ENCODE measurements around the gene CCL26.
"Not testable (repeated sequence)": the region's sequence is repeated elsewhere in the genome, so short reads cannot be mapped to it uniquely, and the experiment has no call there.

The CCL26 gene

DNA sequence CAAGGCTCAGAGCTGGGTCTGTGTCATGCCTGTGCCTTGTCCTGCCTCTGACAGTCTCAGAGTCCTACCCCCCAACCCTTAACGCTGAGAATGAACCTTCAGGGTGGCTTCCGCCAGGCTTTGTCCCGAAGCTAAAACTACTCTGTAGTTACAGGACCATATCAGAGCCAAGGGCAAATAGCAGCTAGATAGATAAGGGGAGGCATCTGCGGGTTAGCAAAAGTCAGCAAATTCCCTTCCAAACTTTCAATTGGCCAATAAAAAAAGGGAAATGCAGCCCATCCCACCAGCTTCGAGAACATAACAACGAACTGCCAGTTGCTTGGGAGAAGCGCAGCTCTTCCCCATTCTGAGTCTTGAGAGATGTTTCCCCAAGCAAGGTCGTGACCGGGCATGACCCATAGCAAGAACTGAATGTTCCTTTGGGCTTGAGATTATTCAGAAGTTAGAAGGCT lies 23.8 kb upstream of the CCL26 start:
- Histone ChIP-seq H3K9ac (ENCODE audit: low read length in 5 of 5) (no peak overlapping the region), H3K27me3 (ENCODE audit: control insufficient read depth in 5 of 5, insufficient read depth in 4 of 5, low read length in 5 of 5) (no peaks in the 10 kb centered on the region), H3K9me3 (ENCODE audit: control insufficient read depth in 5 of 5, low read length in 5 of 5) (no peaks in the 10 kb centered on the region), H3K4me1 (ENCODE audit: control insufficient read depth in 5 of 5, insufficient read depth in 5 of 5, low read length in 5 of 5) (peaks cover 0 to 23% (median 10%) of the 10 kb centered on the region in 5 donors), H3K36me3 (ENCODE audit: control insufficient read depth in 5 of 5, insufficient read depth in 5 of 5, low read length in 5 of 5) (no peaks in the 10 kb centered on the region), H3K4me3 (ENCODE audit: low read depth in 1 of 5, low read length in 5 of 5) (peak overlapping the region in 1 of 5 donors; percentile 3), H3K27ac (ENCODE audit: low read depth, low read length) (no peak overlapping the region)

- H3K9me3 ChIP-seq (ENCODE audit: control insufficient read depth in 5 of 5, low read length in 5 of 5), result no peaks in the 10 kb centered on the region
- H3K4me1 ChIP-seq (ENCODE audit: control insufficient read depth in 5 of 5, insufficient read depth in 5 of 5, low read length in 5 of 5), result peaks cover 0 to 23% (median 10%) of the 10 kb centered on the region in 5 donors
- no peak overlapping the region for H3K9ac ChIP-seq (ENCODE audit: low read length in 5 of 5)
- no peak overlapping the region for H3K27ac ChIP-seq (ENCODE audit: low read depth, low read length)
- H3K36me3 ChIP-seq (ENCODE audit: control insufficient read depth in 5 of 5, insufficient read depth in 5 of 5, low read length in 5 of 5), result no peaks in the 10 kb centered on the region
- no peak overlapping the region for H3K4me3 ChIP-seq (ENCODE audit: low read depth in 1 of 5, low read length in 5 of 5)
- no peaks in the 10 kb centered on the region for H3K27me3 ChIP-seq (ENCODE audit: control insufficient read depth in 5 of 5, insufficient read depth in 4 of 5, low read length in 5 of 5)
Observed at GRCh38 chr7:75793676-75794075, 21.7 kb upstream of the CCL26 start.

GRCh38 chr7:75792567-75792966 lies 20.6 kb upstream of the CCL26 start:
- H3K27ac ChIP-seq (ENCODE audit: low read depth, low read length); H3K4me3 ChIP-seq (ENCODE audit: low read depth in 1 of 5, low read length in 5 of 5); H3K9me3 ChIP-seq (ENCODE audit: control insufficient read depth in 5 of 5, low read length in 5 of 5); H3K9ac ChIP-seq (ENCODE audit: low read length in 5 of 5); H3K36me3 ChIP-seq (ENCODE audit: control insufficient read depth in 5 of 5, insufficient read depth in 5 of 5, low read length in 5 of 5); H3K27me3 ChIP-seq (ENCODE audit: control insufficient read depth in 5 of 5, insufficient read depth in 4 of 5, low read length in 5 of 5): not testable (repeated sequence)
- H3K4me1 ChIP-seq (ENCODE audit: control insufficient read depth in 5 of 5, insufficient read depth in 5 of 5, low read length in 5 of 5), result peaks cover 0 to 23% (median 10%) of the 10 kb centered on the region in 5 donors

DNA sequence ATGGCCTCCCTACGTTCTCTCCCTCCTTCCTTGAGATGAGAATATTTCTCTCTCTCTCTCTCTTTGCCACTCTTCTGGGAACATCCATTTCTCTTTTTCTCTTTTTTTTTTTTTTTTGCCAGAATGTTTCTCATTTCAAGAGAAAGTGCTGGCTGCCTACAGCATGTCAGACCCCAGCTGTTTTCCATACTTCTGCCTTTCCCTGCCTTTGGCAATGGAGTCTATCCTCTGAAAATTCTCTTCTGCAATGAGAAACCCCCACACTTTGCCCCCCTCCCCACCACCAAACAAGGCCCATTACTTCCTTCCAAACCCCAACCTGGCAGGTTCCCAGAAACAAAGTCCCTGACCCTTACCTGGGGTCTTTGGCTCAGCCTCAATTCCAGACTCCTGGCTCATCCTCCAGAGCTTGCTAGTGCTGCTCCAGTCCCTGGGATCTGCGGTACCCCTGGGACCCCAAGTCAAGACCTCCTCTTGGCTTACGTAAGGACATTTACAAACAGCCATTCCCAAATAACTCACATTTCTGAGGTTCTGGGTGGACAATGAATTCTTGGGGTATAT lies 17.4 kb upstream of the CCL26 start:
- Histone ChIP-seq H3K9me3 (ENCODE audit: control insufficient read depth in 5 of 5, low read length in 5 of 5) (no peaks in the 10 kb centered on the region), H3K27ac (ENCODE audit: low read depth, low read length) (no peak overlapping the region), H3K4me3 (ENCODE audit: low read depth in 1 of 5, low read length in 5 of 5) (no peak overlapping the region), H3K27me3 (ENCODE audit: control insufficient read depth in 5 of 5, insufficient read depth in 4 of 5, low read length in 5 of 5) (no peaks in the 10 kb centered on the region), H3K4me1 (ENCODE audit: control insufficient read depth in 5 of 5, insufficient read depth in 5 of 5, low read length in 5 of 5) (peaks cover 0 to 10% (median 8%) of the 10 kb centered on the region in 5 donors), H3K9ac (ENCODE audit: low read length in 5 of 5) (no peak overlapping the region), H3K36me3 (ENCODE audit: control insufficient read depth in 5 of 5, insufficient read depth in 5 of 5, low read length in 5 of 5) (no peaks in the 10 kb centered on the region)

- H3K36me3 ChIP-seq (ENCODE audit: control insufficient read depth in 5 of 5, insufficient read depth in 5 of 5, low read length in 5 of 5); H3K27me3 ChIP-seq (ENCODE audit: control insufficient read depth in 5 of 5, insufficient read depth in 4 of 5, low read length in 5 of 5); H3K9me3 ChIP-seq (ENCODE audit: control insufficient read depth in 5 of 5, low read length in 5 of 5); H3K4me3 ChIP-seq (ENCODE audit: low read depth in 1 of 5, low read length in 5 of 5); H3K9ac ChIP-seq (ENCODE audit: low read length in 5 of 5); H3K4me1 ChIP-seq (ENCODE audit: control insufficient read depth in 5 of 5, insufficient read depth in 5 of 5, low read length in 5 of 5); H3K27ac ChIP-seq (ENCODE audit: low read depth, low read length): not testable (repeated sequence)
Observed at GRCh38 chr7:75788154-75788847, 16.3 kb upstream of the CCL26 start.

- not testable (repeated sequence) for H3K4me1 ChIP-seq (ENCODE audit: control insufficient read depth in 5 of 5, insufficient read depth in 5 of 5, low read length in 5 of 5); H3K9ac ChIP-seq (ENCODE audit: low read length in 5 of 5); H3K27me3 ChIP-seq (ENCODE audit: control insufficient read depth in 5 of 5, insufficient read depth in 4 of 5, low read length in 5 of 5); H3K4me3 ChIP-seq (ENCODE audit: low read depth in 1 of 5, low read length in 5 of 5); H3K27ac ChIP-seq (ENCODE audit: low read depth, low read length); H3K36me3 ChIP-seq (ENCODE audit: control insufficient read depth in 5 of 5, insufficient read depth in 5 of 5, low read length in 5 of 5); H3K9me3 ChIP-seq (ENCODE audit: control insufficient read depth in 5 of 5, low read length in 5 of 5)
Observed at GRCh38 chr7:75783058-75783457, 11.0 kb upstream of the CCL26 start.

DNA sequence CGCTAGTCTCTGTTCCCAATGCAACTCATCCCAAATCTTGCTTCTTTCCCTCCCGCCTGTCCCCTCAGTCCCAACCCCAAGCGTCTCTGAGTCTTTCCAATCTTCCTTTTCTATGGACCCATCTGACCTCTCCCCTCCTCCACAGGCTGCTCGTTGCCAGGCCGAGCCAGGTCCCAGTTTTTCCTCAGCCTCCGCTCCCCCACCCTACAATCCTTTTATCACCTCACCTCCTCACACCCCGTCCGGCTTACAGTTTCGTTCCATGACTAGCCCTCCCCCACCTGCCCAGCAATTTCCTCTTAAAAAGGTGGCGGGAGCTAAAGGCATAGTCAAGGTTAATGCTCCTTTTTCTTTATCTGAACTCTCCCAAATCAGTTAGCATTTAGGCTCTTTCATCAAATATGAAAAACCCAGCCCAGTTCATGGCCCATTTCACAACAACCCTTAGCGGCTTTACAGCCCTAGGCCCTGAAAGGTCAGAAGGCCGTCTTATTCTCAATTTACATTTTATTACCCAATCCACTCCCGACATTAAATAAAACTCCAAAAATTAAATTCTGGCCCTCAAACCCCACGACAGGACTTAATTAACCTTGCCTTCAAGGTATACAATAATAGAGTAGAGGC lies 8.7 kb upstream of the CCL26 start:
- H3K9me3 ChIP-seq (ENCODE audit: control insufficient read depth in 5 of 5, low read length in 5 of 5); H3K27me3 ChIP-seq (ENCODE audit: control insufficient read depth in 5 of 5, insufficient read depth in 4 of 5, low read length in 5 of 5); H3K27ac ChIP-seq (ENCODE audit: low read depth, low read length); H3K36me3 ChIP-seq (ENCODE audit: control insufficient read depth in 5 of 5, insufficient read depth in 5 of 5, low read length in 5 of 5); H3K4me3 ChIP-seq (ENCODE audit: low read depth in 1 of 5, low read length in 5 of 5); H3K9ac ChIP-seq (ENCODE audit: low read length in 5 of 5); H3K4me1 ChIP-seq (ENCODE audit: control insufficient read depth in 5 of 5, insufficient read depth in 5 of 5, low read length in 5 of 5): not testable (repeated sequence)

DNA sequence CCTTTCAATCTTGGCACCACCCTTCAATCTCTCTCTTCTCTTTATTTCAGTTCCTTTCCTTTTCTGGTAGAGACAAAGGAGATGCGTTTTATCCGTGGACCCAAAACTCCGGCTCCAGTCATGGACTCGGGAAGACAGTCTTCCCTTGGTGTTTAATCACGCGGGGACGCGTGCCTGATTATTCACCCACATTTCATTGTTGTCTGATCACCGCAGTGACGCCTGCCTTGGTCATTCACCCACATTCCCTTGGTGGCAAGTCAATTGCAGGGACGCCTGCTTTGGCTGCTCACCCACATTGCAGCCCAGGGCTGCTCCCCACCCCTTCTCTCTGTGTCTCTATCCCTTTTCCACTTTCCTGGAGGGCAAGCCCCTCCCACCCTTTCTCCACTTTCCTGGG lies 7.5 kb upstream of the CCL26 start:
- H3K27ac ChIP-seq (ENCODE audit: low read depth, low read length); H3K27me3 ChIP-seq (ENCODE audit: control insufficient read depth in 5 of 5, insufficient read depth in 4 of 5, low read length in 5 of 5); H3K4me3 ChIP-seq (ENCODE audit: low read depth in 1 of 5, low read length in 5 of 5); H3K4me1 ChIP-seq (ENCODE audit: control insufficient read depth in 5 of 5, insufficient read depth in 5 of 5, low read length in 5 of 5); H3K36me3 ChIP-seq (ENCODE audit: control insufficient read depth in 5 of 5, insufficient read depth in 5 of 5, low read length in 5 of 5); H3K9ac ChIP-seq (ENCODE audit: low read length in 5 of 5); H3K9me3 ChIP-seq (ENCODE audit: control insufficient read depth in 5 of 5, low read length in 5 of 5): not testable (repeated sequence)

GRCh38 chr7:75779035-75779434 lies 7.0 kb upstream of the CCL26 start:
- not testable (repeated sequence) for H3K9me3 ChIP-seq (ENCODE audit: control insufficient read depth in 5 of 5, low read length in 5 of 5); H3K27me3 ChIP-seq (ENCODE audit: control insufficient read depth in 5 of 5, insufficient read depth in 4 of 5, low read length in 5 of 5)

GRCh38 chr7:75776295-75776971 lies 4.4 kb upstream of the CCL26 start:
- no peak overlapping the region for H3K9ac ChIP-seq (ENCODE audit: low read length in 5 of 5)
- no peaks in the 10 kb centered on the region for H3K9me3 ChIP-seq (ENCODE audit: control insufficient read depth in 5 of 5, low read length in 5 of 5)
- H3K4me1 ChIP-seq (ENCODE audit: control insufficient read depth in 5 of 5, insufficient read depth in 5 of 5, low read length in 5 of 5), result peaks cover 0 to 11% (median 9%) of the 10 kb centered on the region in 5 donors
- no peaks in the 10 kb centered on the region for H3K36me3 ChIP-seq (ENCODE audit: control insufficient read depth in 5 of 5, insufficient read depth in 5 of 5, low read length in 5 of 5)
- no peak overlapping the region for H3K27ac ChIP-seq (ENCODE audit: low read depth, low read length)
- H3K4me3 ChIP-seq (ENCODE audit: low read depth in 1 of 5, low read length in 5 of 5), result no peak overlapping the region
- H3K27me3 ChIP-seq (ENCODE audit: control insufficient read depth in 5 of 5, insufficient read depth in 4 of 5, low read length in 5 of 5), result peaks cover 0 to 3% (median 0%) of the 10 kb centered on the region in 5 donors

More at GRCh38 chr7:75779035-75779434, 7.0 kb upstream of the CCL26 start:
- H3K36me3 ChIP-seq (ENCODE audit: control insufficient read depth in 5 of 5, insufficient read depth in 5 of 5, low read length in 5 of 5); H3K27ac ChIP-seq (ENCODE audit: low read depth, low read length); H3K9ac ChIP-seq (ENCODE audit: low read length in 5 of 5); H3K4me3 ChIP-seq (ENCODE audit: low read depth in 1 of 5, low read length in 5 of 5); H3K4me1 ChIP-seq (ENCODE audit: control insufficient read depth in 5 of 5, insufficient read depth in 5 of 5, low read length in 5 of 5): not testable (repeated sequence)
